GM04504 (cell line): ENCODE data around the gene PAFAH1B1.

Source experiments
- DNase-seq: peaks from one replicate; pipeline ENCODE4 v3.0.0-alpha.2; 2012; ENCODE audit warnings: low read depth

PAFAH1B1 gene

GRCh38 chr17:2704031-2704889 lies 110.8 kb downstream of the PAFAH1B1 start:
- DNase-seq = no peak

- no peak for DNase-seq
These were observed 111.4 kb downstream of the PAFAH1B1 start for GRCh38 chr17:2704890-2705248.

GRCh38 chr17:2705263-2705662 lies 111.8 kb downstream of the PAFAH1B1 start:
- no peak for DNase-seq

- DNase-seq = no peak
These were observed 112.7 kb downstream of the PAFAH1B1 start for GRCh38 chr17:2705888-2706795.

GRCh38 chr17:2706911-2707510 lies 113.6 kb downstream of the PAFAH1B1 start:
- no peak for DNase-seq

GRCh38 chr17:2707721-2708584 lies 114.5 kb downstream of the PAFAH1B1 start:
- no peak for DNase-seq

- no peak for DNase-seq
These were observed 115.2 kb downstream of the PAFAH1B1 start for GRCh38 chr17:2708585-2709182.

GRCh38 chr17:2709183-2709661 lies 115.8 kb downstream of the PAFAH1B1 start:
- DNase-seq = no peak

GRCh38 chr17:2710071-2710802 lies 116.8 kb downstream of the PAFAH1B1 start:
- no peak for DNase-seq

GRCh38 chr17:2710803-2711607 lies 117.6 kb downstream of the PAFAH1B1 start:
- DNase-seq = no peak

GRCh38 chr17:2711608-2712299 lies 118.3 kb downstream of the PAFAH1B1 start, which contains the start of gene CLUH:
Gene CLUH, minus strand, starts transcription at chr17:2711764. Its CDS starts 103 bp downstream, at chr17:2711661.
- peak; percentile 95 for DNase-seq

- DNase-seq = no peak
These were observed 119.0 kb downstream of the PAFAH1B1 start for GRCh38 chr17:2712300-2713043.

- DNase-seq = no peak
These were observed 120.4 kb downstream of the PAFAH1B1 start for GRCh38 chr17:2713881-2714280.

GRCh38 chr17:2716649-2717048 lies 123.2 kb downstream of the PAFAH1B1 start:
- DNase-seq = no peak

- DNase-seq = no peak
These were observed 124.9 kb downstream of the PAFAH1B1 start for GRCh38 chr17:2718150-2718938.

- no peak for DNase-seq
These were observed 126.4 kb downstream of the PAFAH1B1 start for GRCh38 chr17:2719861-2720260.

- DNase-seq = no peak
These were observed 128.1 kb downstream of the PAFAH1B1 start for GRCh38 chr17:2721603-2722002.
